WTC11 (cell line): ENCODE results near the gene ZFAND3.

Experiments
- AR ChIP-seq: fragments of 250-450 bp; sonication (Bioruptor Pico); IDR thresholded peaks from 2 replicates; pipeline ENCODE4 v1.9.0; 2021; ENCODE audit warnings: mild to moderate bottlenecking
- CTCF ChIP-seq: fragments of 200-600 bp; IDR thresholded peaks from 2 replicates; pipeline ENCODE4 v1.8.0; 2022; ENCODE audit warnings: antibody characterized with exemption
- HMGA2 ChIP-seq: fragments of 250-450 bp; sonication (Bioruptor Pico); IDR thresholded peaks from 2 replicates; pipeline ENCODE4 v1.4.0; 2021; ENCODE audit warnings: mild to moderate bottlenecking, moderate library complexity
- JUN ChIP-seq: sonication (generic); formaldehyde crosslinking; IDR thresholded peaks from 2 replicates; pipeline ENCODE4 v1.8.0; 2023; ENCODE audit warnings: mild to moderate bottlenecking, missing genetic modification reagents
- KAT7 ChIP-seq: sonication (generic); formaldehyde crosslinking; IDR thresholded peaks from 2 replicates; pipeline ENCODE4 v1.8.1; 2023; ENCODE audit warnings: missing genetic modification reagents, mild to moderate bottlenecking, borderline replicate concordance

- no peak for TF ChIP-seq CTCF
- TF ChIP-seq KAT7 (CRISPR knock-in tag) = no peak
- no peak for TF ChIP-seq JUN (CRISPR knock-in tag)
- no peak for TF ChIP-seq AR (CRISPR knock-in tag)
- TF ChIP-seq HMGA2 (CRISPR knock-in tag) = no peak
These were observed 192.4 kb downstream of the ZFAND3 start for GRCh38 chr6:38011937-38012336.
